IMR-90 (cell line): Measurements from ENCODE around the gene COL4A2. TPM values are rescaled to one million over a fixed set of nuclear protein-coding genes. Genes with fewer than 3 reads are reported as not detected.
A peak's percentile ranks its signal among the peaks of the same experiment; 100 is the strongest.

Source experiments
- ATAC-seq: fragments of 200-7000 bp; cut with Tn5 transposase; 2 replicates; pipeline ENCODE4 v1.9.1; 2020; ENCODE audit warnings: low read depth, mild to moderate bottlenecking, moderate library complexity
- BruUV-seq: library from RNA; stranded (reverse); fragments of 400-500 nt; replicated peaks from 2 replicates; lab custom pipeline; 2021; lab: Mats Ljungman, UMichigan
- CTCF ChIA-PET: fragments of 300-600 bp; formaldehyde crosslinking; extraction: SDS; loops from one replicate; lab custom pipeline; 2021; ENCODE audit warnings: antibody characterized with exemption; lab: Yijun Ruan, JAX
- POLR2A ChIA-PET: fragments of 300-600 bp; sonication (Branson Sonifier 250); formaldehyde crosslinking; loops from one replicate; lab custom pipeline; 2022; ENCODE audit warnings: antibody characterized with exemption; ENCODE audit not compliant: unreplicated experiment; lab: Charles Lee
- DNase-seq: peaks from one replicate; pipeline ENCODE4 v3.0.0; 2013
- H2AFZ ChIP-seq: replicated peaks from 2 replicates; pipeline ENCODE3; 2013; ENCODE audit warnings: low read length, mild to moderate bottlenecking; ENCODE audit not compliant: poor library complexity
- H2AK5ac ChIP-seq: 2 replicates; pipeline ENCODE4 v1.6.1; 2013; ENCODE audit warnings: low read depth, low read length, inconsistent platforms
- H2AK9ac ChIP-seq: replicated peaks from 2 replicates; pipeline ENCODE3; 2013; ENCODE audit warnings: mild to moderate bottlenecking, low read depth, low read length, moderate library complexity; ENCODE audit not compliant: poor library complexity
- H2BK120ac ChIP-seq: 2 replicates; pipeline ENCODE4 v1.6.1; 2013; ENCODE audit warnings: low read depth, low read length, inconsistent platforms
- H2BK15ac ChIP-seq: 3 replicates; pipeline ENCODE4 v1.6.1; 2013; ENCODE audit warnings: low read depth, low read length, inconsistent platforms
- H2BK20ac ChIP-seq: 2 replicates; pipeline ENCODE4 v1.6.1; 2013; ENCODE audit warnings: low read depth, mild to moderate bottlenecking, inconsistent platforms, low read length, moderate library complexity
- H2BK5ac ChIP-seq: 2 replicates; pipeline ENCODE4 v1.6.1; 2013; ENCODE audit warnings: mild to moderate bottlenecking, low read depth, low read length, inconsistent platforms; ENCODE audit not compliant: poor library complexity, severe bottlenecking
- H3K14ac ChIP-seq: replicated peaks from 2 replicates; pipeline ENCODE4 v1.6.1; 2013; ENCODE audit warnings: low read depth, low read length, inconsistent platforms
- H3K18ac ChIP-seq: 2 replicates; pipeline ENCODE4 v1.6.1; 2013; ENCODE audit warnings: low read depth, low read length, control low read depth
- H3K23ac ChIP-seq: 2 replicates; pipeline ENCODE4 v1.6.1; 2013; ENCODE audit warnings: low read depth, low read length, inconsistent platforms
- H3K27ac ChIP-seq: 2 replicates; pipeline ENCODE4 v1.5.1; 2013; ENCODE audit warnings: mild to moderate bottlenecking, control low read depth, low read length; ENCODE audit not compliant: insufficient read depth
- H3K27me3 ChIP-seq: 2 replicates; pipeline ENCODE4 v1.6.1; 2013; ENCODE audit warnings: low read length; ENCODE audit not compliant: control insufficient read depth, insufficient read depth
- H3K36me3 ChIP-seq: 2 replicates; pipeline ENCODE4 v1.6.1; 2013; ENCODE audit warnings: low read length, mixed read lengths; ENCODE audit not compliant: control insufficient read depth, insufficient read depth
- H3K4ac ChIP-seq: 2 replicates; pipeline ENCODE4 v1.6.1; 2013; ENCODE audit warnings: low read depth, low read length, inconsistent platforms
- H3K4me1 ChIP-seq: 2 replicates; pipeline ENCODE4 v1.6.1; 2013; ENCODE audit warnings: low read length, mixed read lengths; ENCODE audit not compliant: control insufficient read depth, insufficient read depth
- H3K4me2 ChIP-seq: 2 replicates; pipeline ENCODE4 v1.6.1; 2013; ENCODE audit warnings: low read depth, mild to moderate bottlenecking, control low read depth, low read length, moderate library complexity
- H3K4me3 ChIP-seq: 2 replicates; pipeline ENCODE4 v1.5.1; 2013; ENCODE audit warnings: low read depth, mild to moderate bottlenecking, control low read depth, low read length, moderate library complexity; ENCODE audit not compliant: insufficient read depth
- H3K56ac ChIP-seq: 2 replicates; pipeline ENCODE4 v1.6.1; 2013; ENCODE audit warnings: low read length, inconsistent platforms; ENCODE audit not compliant: insufficient read depth; ENCODE audit errors: extremely low read depth
- H3K79me1 ChIP-seq, 2 experiments: 2 replicates each; pipeline ENCODE4 v1.6.1; 2013; ENCODE audit warnings: low read length in 2 of 2, inconsistent platforms in 1 of 2, low read depth in 1 of 2
- H3K9ac ChIP-seq: 2 replicates; pipeline ENCODE4 v1.6.1; 2013; ENCODE audit warnings: low read depth, low read length, control low read depth
- H3K9me1 ChIP-seq: 2 replicates; pipeline ENCODE4 v1.6.1; 2013; ENCODE audit warnings: low read length, inconsistent platforms; ENCODE audit not compliant: insufficient read depth
- H3K9me3 ChIP-seq: 2 replicates; pipeline ENCODE4 v1.6.1; 2013; ENCODE audit warnings: low read length; ENCODE audit not compliant: control insufficient read depth, insufficient read depth
- H4K20me1 ChIP-seq: 2 replicates; pipeline ENCODE4 v1.6.1; 2013; ENCODE audit warnings: low read length, inconsistent platforms; ENCODE audit not compliant: insufficient read depth
- H4K5ac ChIP-seq: 2 replicates; pipeline ENCODE4 v1.6.1; 2013; ENCODE audit warnings: mild to moderate bottlenecking, low read depth, low read length, control low read depth
- H4K8ac ChIP-seq, 2 experiments: 2 replicates each; pipeline ENCODE4 v1.6.1; 2013; ENCODE audit warnings: low read depth in 2 of 2, low read length in 2 of 2, control low read depth in 1 of 2, inconsistent platforms in 1 of 2
- H4K91ac ChIP-seq: 2 replicates; pipeline ENCODE4 v1.6.1; 2013; ENCODE audit warnings: low read depth, low read length, inconsistent platforms; ENCODE audit not compliant: insufficient read depth
- MAFK ChIP-seq: IDR thresholded peaks from 2 replicates; pipeline ENCODE4 v1.6.1; 2012; ENCODE audit warnings: low read depth, low read length, improper control_type of control experiment
- WGBS, 2 experiments: methylation state at CpG; one replicate each; pipeline versions ENCODE4 v1.1.5 to v1.1.7; 2013; ENCODE audit warnings: missing lambda C conversion rate in 2 of 2; ENCODE audit not compliant: insufficient read length in 1 of 2; ENCODE audit errors: extremely low coverage in 2 of 2; 5-methylcytosine and 5-hydroxymethylcytosine counted together
- dilution Hi-C: fragments of 300-500 bp; cut with HindIII; formaldehyde crosslinking; loops from one replicate; pipeline ENCODE4 v1.14.3; 2018; ENCODE audit warnings: low sequenced_read_pairs; ENCODE audit not compliant: unreplicated experiment
- in situ Hi-C: fragments of 300-500 bp; cut with MboI; formaldehyde crosslinking; loops from 3 replicates; pipeline ENCODE4 v1.14.3; 2019; ENCODE audit warnings: low sequenced_read_pairs, inconsistent platforms, mixed read lengths
- intact Hi-C: fragments of 100-400 bp; cut with micrococcal nuclease; formaldehyde crosslinking; loops from 2 replicates; pipeline ENCODE4 v1.10.0; 2022
- polyA plus RNA-seq, 3 experiments: library from polyadenylated mRNA; depleted of rRNA; stranded (reverse); fragments of >200 nt; gene quantifications; 2 replicates each; pipeline ENCODE4 v1.2.3, GENCODE V29; 2012; ENCODE audit warnings: low replicate concordance in 1 of 3
- total RNA-seq: library from RNA; depleted of rRNA; stranded (reverse); fragments of >200 nt; gene quantifications from 2 replicates; pipeline ENCODE4 v1.2.3, GENCODE V29; 2012

Gene COL4A2
- total and polyA plus RNA-seq, 2 of the 4 experiments (the other 2 are of a cell fraction): 90.7 to 457 TPM

DNA sequence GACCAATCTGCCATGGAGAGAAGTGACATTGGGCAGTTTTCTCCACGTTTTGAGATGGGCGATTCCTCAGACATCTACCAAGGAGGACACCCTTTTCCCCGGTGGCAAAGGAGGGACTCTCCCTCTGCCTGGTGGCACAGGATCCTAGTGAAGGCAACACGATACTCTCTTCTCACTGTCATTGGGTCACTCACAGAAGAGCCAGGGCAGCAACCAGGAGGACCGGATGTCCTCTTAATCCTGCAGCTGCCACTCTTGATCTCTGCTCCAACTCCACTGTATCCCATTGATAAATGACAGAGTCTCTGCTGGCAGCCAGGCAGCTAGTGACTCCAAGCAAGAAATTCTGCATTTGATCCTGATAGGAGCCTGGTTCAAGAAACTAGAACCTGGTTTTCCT is 42.2 kb downstream of the COL4A2 start:
- H3K4ac ChIP-seq: peak overlapping the region; percentile 31; the same call in 1 of the 2 replicates
- 100% methylated on average over 2 of the region's 5 CpGs; no CpG with 5 or more reads in 1 of the 2 experiments for WGBS, 2 experiments
- ChIA-PET POLR2A (no interaction called here), CTCF (no interaction called here)
- no peak overlapping the region for H2BK5ac ChIP-seq
- H4K91ac ChIP-seq: no peak overlapping the region
- H4K20me1 ChIP-seq: peaks cover 61% of the 10 kb centered on the region
- H3K18ac ChIP-seq: no peak overlapping the region
- no peak overlapping the region for H4K5ac ChIP-seq
- H3K36me3 ChIP-seq: peaks cover 27% of the 10 kb centered on the region
- 0 out of 2 replicates have a peak overlapping the region, but pooled peaks have one; percentile 47 for H2BK120ac ChIP-seq
- no peaks in the 10 kb centered on the region for H3K9me3 ChIP-seq
- intact Hi-C loops: no loop called here
- peaks cover 23% of the 10 kb centered on the region for H3K4me1 ChIP-seq
- H3K9me1 ChIP-seq: peaks cover 62% of the 10 kb centered on the region
- H4K8ac ChIP-seq: 0 out of 4 replicates have a peak overlapping the region, but pooled peaks of 1 of the 2 experiments have one; percentile 47
- BruUV-seq: no TSS peak
- ATAC-seq (no peak), DNase-seq (no peak)
- H2AFZ ChIP-seq: no peak overlapping the region
- H2AK9ac ChIP-seq: no peak overlapping the region
- H3K27me3 ChIP-seq: no peaks in the 10 kb centered on the region
- peaks cover 50 to 97% of the 10 kb centered on the region in 2 experiments for H3K79me1 ChIP-seq
- H2AK5ac ChIP-seq: peak overlapping the region; percentile 60; the same call in 1 of the 2 replicates
- in situ Hi-C loops: no loop called here
- H3K23ac ChIP-seq: peak overlapping the region; percentile 1; the same call in 1 of the 2 replicates
- dilution Hi-C loops: no loop called here
- no peak for TF ChIP-seq MAFK
- peak overlapping the region; percentile 69; the same call in 1 of the 3 replicates for H2BK15ac ChIP-seq
- H3K27ac ChIP-seq: no peak overlapping the region
- no peak overlapping the region for H2BK20ac ChIP-seq
- H3K56ac ChIP-seq: no peak overlapping the region
- no peak overlapping the region for H3K4me3 ChIP-seq
- H3K9ac ChIP-seq: no peak overlapping the region
- H3K14ac ChIP-seq: no peak overlapping the region; the same call in 1 of the 2 replicates
- H3K4me2 ChIP-seq: no peak overlapping the region
